SKM-1 treated with dmso at 0.1 percent for 144 hours (cell line): Measurements from ENCODE around the gene CEP83.
"Not testable (repeated sequence)": the region's sequence is repeated elsewhere in the genome, so short reads cannot be mapped to it uniquely, and the experiment has no call there.

Experiments used
- DNase-seq: peaks from one replicate; lab custom pipeline; 2025; ENCODE audit not compliant: unreplicated experiment; lab: John Stamatoyannopoulos, UW

The CEP83 gene

DNA sequence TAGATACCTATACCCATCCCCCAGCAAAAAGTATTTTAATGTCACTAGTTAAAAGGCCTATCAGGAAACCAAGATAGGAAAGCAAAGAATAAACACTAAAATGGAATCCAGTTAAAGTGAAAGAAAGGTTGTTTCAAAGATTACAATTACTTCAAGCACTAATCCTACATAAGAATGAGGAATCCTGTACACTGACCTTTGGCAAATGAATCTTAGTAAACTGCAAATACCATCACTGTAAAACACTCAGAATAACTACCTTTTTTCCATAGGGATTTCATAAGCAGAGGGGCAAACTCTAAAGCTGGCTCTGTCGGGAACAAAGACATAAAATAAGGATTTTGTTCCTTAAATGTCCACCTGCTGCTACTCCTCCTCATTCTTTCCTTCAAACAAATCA is 25.9 kb downstream of the CEP83 start:
- DNase-seq = no peak

DNA sequence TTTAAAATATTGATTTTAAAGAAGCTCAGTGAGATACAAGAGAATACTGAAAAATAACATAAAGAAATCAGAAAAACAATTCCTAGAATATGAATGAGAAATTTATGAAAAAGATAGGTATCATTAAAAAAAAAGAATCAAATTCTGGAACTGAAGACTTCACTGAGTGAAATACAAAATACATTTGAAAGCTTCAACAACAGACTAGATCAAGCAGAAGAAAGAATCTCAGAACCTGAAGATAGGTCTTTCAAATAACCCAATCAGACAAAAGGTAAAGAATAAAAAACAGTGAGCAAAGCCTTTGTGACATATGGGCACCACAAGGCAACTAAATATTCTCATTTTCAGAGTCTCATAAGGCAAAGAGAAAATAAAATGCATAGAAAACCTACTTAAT is 29.4 kb downstream of the CEP83 start:
- no peak for DNase-seq

DNA sequence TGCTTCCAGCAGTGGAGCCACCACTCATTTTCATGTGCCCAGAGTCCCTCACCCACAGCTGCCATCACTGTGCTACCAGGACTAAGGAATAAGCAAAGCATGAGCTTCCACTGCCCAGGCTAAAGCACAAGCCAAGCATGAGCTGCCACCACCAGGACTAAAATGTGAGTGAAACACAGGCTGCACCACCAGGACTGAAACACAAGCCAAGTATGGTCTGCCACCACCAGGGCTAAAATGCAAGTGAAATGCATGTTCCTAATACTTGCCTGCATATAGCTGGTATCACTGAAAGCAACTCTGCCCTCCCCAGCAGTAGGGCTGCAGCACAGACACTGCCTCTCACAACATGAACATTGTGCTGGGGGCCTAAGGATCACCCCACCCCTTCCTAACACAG is 30.0 kb downstream of the CEP83 start:
- DNase-seq = no peak

DNA sequence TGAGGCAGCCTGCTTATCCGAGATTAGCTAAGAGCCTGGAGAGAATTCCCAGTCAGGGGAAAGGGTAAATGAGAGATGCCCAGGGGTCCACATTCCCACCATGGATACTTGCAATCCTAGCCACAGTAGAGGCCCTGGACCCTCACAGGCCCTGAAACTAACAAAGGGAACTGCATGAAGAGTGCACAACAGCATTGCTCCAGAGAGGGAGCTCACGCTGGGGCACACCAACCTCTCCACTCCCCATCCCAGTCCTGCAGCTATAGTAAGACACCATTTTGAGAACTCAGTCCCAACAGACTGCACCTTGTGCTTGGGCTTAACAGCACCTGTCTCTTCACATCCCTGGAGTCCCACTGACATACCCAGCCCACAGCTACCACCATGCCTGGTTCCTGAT is 30.5 kb downstream of the CEP83 start:
- DNase-seq = no peak

DNA sequence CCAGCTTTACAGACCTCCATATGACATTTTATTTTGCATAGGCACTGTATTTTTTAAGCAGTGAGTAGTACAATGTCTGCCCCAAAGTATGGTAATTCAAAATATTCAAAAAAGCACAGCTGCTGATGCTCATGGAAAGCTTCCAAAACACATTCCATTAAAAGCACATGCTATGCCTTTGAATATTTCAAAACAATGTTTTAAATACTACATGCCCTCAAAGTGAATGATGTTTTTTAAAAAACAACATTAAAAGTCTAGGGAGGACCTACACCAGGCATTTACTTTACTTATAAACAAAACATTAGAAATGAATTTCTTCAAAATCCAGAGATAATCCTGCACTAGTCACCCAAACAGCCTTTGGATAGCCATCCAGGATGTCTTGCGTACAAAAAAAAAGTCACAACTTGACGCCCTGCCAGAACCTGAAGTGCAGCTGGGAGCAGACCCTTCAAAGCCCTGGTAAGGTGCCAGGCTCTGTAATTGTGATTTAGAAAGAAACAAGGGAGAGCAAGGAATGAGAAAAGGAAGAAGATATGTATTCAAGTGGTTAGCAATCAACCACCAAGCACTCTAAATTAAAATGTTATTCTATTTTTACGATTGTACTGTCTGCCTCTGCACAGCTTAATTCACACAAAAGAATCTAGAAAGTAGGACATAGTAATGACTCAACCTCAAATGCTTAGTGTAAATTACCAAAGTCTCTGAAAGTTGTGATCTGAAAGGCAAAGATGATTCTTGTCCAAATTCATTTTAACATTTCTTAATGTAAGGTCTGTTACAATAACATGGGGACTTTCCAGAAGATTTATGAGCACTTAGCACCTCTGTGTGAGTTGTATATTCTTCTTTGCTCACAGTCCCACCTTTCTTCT is 31.9 kb downstream of the CEP83 start:
- DNase-seq = no peak

DNA sequence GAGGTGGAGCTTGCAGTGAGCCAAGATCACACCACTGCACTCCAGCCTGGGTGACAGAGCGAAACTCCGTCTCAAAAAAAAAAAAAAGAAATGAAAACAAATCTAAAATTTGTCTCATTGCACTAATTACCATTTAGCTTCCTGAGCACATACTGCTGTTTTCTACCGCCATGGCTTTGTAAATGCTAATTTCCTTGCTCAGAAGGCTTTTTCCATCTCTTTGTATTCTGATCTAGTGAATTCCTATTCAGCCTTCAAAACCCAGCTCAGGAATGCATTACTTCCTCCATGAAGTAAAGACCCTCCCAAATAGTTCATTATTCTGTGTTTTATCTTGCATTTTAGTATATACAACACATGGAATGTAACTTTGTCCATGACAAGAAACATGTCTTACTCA is 33.6 kb downstream of the CEP83 start:
- DNase-seq = no peak

DNA sequence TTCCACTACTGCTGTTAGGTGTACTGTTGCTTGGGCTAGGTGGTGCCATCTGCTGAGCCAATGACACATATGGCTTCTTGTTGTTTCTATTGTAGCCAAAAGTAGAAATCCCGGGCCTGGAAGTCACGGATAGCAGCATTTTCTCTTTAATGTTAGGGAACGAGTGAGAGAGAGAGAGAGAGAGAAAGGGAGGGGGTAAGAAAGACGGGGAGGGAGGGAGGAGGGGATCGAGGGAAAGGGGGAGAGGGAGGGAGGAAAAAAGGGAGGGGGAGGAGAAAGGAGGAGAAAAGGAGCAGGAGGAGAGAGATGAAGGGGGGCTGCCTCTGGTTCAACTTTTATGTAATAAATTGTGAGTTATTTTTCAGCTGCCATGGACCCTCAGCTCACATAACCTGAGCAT is 34.8 kb downstream of the CEP83 start:
- DNase-seq = not testable (repeated sequence)

DNA sequence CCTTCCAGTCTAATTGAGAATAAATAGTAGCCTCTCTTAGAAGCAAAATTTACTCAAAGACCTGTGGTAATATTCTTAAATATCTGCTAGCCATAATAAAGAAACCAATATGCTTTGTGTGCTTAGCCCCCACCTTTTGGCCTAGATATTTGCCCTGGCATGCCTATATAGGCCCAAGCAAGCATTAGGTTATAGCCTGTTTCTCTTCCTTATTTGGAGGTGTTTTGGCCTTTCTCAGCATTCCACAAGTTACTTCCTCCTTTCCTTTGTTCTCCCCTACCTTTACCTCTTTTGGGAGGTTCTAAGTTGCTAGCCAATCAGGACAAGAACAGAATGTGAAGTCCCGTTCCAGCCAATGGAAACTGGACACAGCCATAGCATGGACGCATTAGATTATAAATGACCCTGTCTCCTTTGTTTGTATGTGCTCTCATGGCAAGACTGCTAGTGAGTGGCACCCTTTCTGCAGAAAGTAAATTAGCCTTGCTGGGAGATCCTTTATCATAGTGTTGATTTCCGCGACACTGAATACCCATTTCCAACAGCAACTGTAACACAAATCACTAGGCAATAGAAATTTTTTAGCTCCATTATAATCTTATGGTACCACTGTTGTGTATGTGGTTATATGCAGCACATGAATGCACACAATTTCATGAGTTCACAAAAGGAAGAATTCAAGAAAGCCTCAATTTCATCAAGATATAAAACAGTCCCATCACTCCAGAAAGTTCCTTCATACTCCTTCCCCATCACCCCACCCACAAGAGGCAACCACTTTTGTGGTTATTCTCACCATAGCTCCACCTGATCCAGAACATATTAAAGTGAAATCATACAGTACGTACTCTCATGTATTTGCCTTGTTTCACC is 37.6 kb downstream of the CEP83 start:
- no peak for DNase-seq

DNA sequence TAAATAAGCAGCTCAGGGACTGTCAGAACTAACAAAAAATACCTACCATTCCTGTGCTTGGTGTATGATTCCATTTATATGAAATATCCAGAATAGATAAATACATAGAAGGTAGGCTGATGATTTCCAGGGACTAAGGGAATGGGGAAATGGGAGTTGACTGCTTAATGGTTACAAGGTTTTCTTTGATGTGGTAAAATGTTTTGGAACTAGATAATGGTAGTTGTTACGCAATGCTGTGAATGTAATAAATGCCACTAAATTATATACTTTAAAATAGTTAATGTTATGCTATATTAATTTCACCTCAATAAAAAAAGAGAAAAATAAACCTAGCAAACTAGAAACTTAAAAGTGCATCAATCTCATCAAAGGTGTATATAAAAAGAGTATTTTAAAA is 41.1 kb downstream of the CEP83 start:
- no peak for DNase-seq

DNA sequence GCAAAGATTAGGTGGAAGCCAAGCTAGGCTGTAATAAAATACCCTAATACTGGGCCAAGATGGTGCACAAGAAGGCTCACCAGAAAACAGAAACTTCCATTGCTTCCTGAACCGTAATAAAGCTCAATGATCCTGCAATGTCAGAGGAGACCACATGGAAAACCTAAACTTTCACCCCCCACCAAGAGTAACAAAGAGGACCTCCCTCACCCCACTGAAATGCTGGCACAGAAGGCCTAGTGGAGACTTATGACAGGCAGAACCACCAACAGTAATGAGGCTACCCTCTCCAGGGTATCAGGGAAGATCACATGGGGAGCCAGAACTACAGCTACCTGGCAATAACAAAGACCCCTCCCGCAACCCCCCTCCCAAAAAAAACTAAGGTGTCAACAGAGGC is 43.1 kb downstream of the CEP83 start:
- no peak for DNase-seq

DNA sequence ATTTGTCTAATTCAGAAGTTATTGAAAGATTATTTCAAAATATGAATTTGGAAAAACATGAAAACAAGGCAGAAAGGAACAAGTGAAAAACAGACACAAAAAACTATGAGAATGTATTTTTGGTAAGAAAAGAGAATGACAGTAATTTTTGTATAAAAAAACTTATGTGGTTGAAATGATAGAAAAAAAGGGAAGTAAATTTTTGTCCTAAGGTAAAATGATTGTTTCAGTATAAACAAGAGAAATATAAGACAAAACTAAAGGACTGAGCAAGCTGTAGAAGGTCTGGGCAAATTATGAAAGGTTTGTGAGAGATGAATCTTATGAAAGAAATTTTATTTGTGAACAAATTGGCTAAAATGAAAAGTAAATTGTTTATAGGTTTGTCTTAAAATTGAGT is 44.6 kb downstream of the CEP83 start:
- no peak for DNase-seq

DNA sequence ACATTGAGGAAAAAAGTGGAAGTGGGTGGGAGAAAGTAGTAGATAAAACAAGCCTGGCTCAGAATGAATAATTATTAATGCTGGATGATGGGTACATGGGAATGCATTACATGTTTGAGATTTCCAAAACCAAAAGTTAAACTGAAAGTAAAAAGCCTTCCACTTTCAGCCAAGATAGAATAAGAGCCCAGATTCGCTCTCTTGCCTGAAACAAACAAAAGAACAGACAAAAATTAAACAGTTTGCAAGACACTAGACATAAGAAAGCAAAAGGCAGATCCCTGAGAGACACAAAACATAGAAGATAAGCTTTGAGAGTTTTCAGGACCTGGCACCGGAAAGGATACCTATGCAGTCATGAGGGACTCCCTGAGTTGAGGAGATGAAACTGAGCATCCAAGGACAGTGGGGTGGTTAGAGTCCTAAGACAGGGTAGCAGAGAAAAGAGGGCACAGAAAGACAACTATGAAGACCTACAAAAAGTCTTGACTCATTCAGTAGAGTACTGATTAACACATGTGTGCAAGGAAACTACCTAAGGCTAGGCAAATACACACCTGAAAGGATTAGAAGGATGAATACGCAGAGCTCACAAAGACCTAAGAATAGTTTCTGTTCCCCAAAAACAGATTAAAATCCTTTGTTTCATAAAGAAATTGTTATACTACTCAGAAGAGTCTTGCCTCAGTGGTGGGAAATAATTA is 54.1 kb downstream of the CEP83 start:
- no peak for DNase-seq

DNA sequence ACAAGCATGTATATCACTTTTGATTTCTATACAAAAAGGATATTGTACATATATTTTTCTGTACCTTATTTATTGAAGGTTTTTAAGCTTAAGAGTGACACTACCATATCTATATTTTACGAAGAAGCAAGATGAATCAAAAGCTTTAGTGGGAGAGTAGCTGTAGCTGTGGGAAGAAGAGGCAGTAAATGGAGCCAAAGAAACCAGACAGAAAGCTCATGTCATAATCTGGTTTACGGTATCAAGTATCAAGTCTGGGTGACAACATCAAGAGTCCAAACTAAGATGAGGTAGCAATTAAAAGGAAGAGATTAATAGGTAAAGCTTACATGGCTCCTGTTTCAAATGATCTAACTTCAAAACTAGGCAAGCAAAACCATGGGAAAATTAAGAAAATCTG is 54.8 kb downstream of the CEP83 start:
- DNase-seq = no peak

DNA sequence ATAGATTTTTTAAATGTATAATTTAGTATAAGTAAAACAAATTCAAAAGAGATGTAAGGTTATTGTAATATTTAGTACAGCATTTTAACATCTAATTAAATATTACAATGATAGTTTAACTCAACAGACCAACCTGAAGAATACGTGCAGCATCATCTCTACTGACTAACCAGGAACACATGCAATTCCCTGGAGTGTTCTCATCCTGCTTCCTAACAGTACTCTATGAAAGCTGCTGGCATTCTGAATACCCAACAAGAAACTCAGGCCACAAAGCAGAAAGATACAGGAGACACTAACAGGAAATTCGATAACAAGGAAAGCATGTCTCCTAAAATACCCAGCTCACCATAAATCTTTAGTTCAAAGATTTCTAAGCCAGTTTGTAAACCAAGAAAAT is 58.3 kb downstream of the CEP83 start:
- no peak for DNase-seq

DNA sequence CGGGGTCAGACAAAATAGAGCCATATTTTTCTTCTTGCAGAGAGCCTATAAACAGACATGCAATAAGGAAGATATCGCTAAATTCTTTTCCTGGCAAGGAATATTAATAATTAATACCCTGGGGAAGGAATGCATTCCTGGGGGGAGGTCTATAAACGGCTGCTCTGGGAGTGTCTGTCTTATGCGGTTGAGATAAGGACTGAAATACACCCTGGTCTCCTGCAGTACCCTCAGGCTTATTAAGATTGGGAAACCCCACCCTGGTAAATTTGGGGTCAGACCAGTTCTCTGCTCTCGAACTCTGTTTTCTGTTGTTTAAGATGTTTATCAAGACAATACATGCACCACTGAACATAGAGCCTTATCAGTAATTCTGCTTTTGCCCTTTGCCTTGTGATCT is 61.0 kb downstream of the CEP83 start:
- DNase-seq = not testable (repeated sequence)

DNA sequence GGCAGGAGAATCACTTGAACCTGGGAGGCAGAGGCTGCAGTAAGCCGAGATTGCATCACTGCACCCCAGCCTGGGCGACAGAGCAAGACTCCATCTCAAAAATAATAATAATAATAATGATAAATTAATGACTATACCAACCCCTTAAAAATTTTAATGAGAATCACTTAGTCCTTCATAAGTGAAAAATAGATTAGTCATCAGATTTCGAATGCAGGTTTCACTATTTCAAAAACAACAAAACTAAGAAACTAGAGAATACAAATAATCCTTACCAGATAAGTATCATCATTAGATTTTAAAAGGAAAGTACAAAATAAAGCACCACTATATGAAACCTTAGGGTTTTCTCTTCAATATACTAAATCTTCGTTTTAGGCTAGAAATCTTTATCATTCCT is 62.3 kb downstream of the CEP83 start:
- DNase-seq = no peak

DNA sequence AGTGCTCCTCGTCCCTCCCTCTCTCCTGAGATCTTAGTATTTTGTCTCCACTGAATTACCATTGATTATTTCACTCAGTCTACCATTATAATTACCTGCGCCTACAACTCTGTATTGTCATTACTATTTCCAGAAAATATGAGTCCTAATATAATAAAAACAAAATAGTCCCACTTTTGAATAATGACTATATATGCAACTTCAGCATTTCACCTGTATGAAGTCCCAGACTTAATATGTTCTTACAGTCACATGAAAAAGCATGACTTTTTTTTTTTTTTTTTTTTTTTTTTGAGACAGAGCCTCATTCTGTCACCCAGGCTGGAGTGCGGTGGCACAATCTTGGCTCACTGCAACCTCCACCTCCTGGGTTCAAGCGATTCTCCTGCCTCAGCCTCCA is 63.7 kb downstream of the CEP83 start:
- not testable (repeated sequence) for DNase-seq

DNA sequence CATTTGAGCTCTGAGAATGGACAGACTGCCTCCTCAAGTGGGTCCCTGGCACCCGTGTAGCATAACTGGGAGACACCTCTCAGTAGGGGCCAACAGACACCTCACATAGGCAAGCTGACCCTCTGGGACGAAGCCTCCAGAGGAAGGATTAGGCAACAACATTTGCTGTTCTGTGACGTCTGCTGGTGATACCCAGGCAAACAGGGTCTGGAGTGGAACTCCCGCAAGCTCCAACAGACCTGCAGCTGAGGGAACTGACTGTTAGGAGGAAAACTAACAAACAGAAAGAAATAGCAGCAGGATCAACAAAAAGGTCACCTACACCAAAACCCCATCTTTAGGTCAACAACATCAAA is 69.6 kb downstream of the CEP83 start:
- no peak for DNase-seq

DNA sequence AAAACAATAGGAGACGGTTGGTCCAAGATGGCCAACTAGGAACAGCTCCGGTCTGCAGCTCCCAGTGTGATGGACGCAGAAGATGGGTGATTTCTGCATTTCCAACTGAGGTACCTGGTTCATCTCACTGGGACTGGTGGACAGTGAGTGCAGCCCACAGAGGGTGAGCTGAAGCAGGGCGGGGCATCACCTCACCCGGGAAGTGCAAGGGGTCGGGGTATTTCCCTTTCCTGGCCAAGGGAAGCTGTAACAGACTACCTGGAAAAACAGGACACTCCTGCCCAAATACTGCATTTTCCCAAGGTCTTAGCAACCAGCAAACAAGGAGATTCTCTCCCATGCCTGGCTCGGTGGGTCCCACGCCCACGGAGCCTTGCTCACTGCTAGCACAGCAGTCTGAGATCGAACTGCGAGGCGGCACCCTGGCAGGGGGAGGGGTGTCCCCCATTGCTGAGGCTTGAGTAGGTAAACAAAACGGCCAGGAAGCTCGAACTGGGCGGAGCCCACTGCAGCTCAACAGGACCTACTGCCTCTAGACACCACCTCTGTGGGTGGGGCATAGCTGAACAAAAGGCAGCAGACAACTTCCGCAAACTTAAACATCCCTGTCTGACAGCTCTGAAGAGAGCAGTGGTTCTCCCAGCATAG is 70.1 kb downstream of the CEP83 start:
- not testable (repeated sequence) for DNase-seq

DNA sequence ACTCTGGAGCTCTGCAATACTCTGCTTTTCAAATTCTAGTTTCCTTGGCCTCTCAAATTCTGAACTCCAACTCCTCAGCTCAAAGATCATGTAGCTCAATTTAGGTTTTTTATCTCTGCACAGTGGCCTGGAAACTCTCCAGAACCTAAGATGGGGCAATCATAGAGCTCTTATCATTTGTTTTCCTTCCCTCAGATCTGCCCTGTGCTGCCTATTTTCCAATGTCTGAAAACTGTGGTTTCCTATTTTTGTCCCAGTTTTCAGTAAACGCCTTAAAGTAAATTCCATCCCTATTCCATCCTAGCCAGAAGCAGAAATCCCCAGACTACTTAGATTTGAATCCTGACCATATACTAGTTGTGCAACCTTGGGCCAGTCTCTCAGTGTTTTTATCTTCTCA is 73.2 kb downstream of the CEP83 start:
- no peak for DNase-seq

DNA sequence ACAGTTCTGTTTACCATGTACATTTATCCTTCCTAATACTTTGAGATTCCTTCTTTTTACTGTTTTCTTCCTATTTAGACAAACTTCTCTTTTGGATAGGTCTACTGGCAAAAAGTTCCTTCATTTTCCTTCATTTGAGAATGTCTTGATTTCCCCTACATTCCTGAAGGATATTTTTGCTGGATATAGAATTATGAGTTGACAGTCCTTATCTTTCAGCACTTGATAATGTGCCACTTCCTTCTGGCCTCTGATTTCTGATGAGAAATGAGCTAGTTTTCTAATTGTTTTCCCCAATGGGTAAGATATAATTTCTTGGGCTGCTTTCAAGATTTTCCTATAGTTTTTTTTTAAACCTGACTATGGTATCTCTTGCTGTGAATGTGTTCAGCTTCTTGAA is 75.6 kb downstream of the CEP83 start:
- DNase-seq = no peak
